HCT116 (cell line): ENCODE results near the gene LSP1. TPM values are rescaled to one million over a fixed set of nuclear protein-coding genes. Genes with fewer than 3 reads are reported as not detected.

ENCODE experiments used
- ATAC-seq: fragments of 200-7000 bp; cut with Tn5 transposase; 2 replicates; pipeline ENCODE4 v1.9.1; 2020; ENCODE audit warnings: mild to moderate bottlenecking, moderate library complexity
- BruUV-seq: library from RNA; stranded (reverse); fragments of 400-500 nt; replicated peaks from 2 replicates; lab custom pipeline; 2021; lab: Mats Ljungman, UMichigan
- CTCF ChIA-PET: fragments of 300-600 bp; sonication (Branson Sonifier 250); formaldehyde crosslinking; loops from one replicate; lab custom pipeline; 2021; ENCODE audit warnings: antibody characterized with exemption; lab: Charles Lee
- POLR2A ChIA-PET: fragments of 300-600, 350-600 bp; sonication (Branson Sonifier 250); formaldehyde crosslinking; loops from one replicate; lab custom pipeline; 2021; ENCODE audit warnings: antibody characterized with exemption; lab: Charles Lee
- RAD21 ChIA-PET, 2 experiments: fragments of 300-600 bp; sonication (Branson Sonifier 250); formaldehyde crosslinking; loops; one replicate each; lab custom pipeline; 2023; ENCODE audit warnings: low total read pairs in 2 of 2; ENCODE audit not compliant: uncharacterized antibody in 2 of 2, unreplicated experiment in 2 of 2, low non-redundant PET in 1 of 2; lab: Charles Lee
- DNase-seq: peaks from one replicate; pipeline ENCODE4 v3.0.0-alpha.2; 2010; ENCODE audit warnings: low read depth, low spot score
- H2AFZ ChIP-seq: fragments of 200-600 bp; shearing (Covaris generic), sonication (generic); 2 replicates; pipeline ENCODE4 v1.6.1; 2017; ENCODE audit warnings: low read depth, mixed run types, mixed read lengths, antibody characterized with exemption, low read length; ENCODE audit not compliant: poor library complexity, severe bottlenecking
- H3K27ac ChIP-seq: 2 replicates; pipeline ENCODE4 v1.5.1; 2012; ENCODE audit warnings: low read depth, low read length
- H3K27me3 ChIP-seq: fragments of 200-600 bp; sonication (generic); 2 replicates; pipeline ENCODE4 v1.6.1; 2016; ENCODE audit warnings: mixed run types, low read length, mixed read lengths; ENCODE audit not compliant: insufficient read depth
- H3K36me3 ChIP-seq, 2 experiments: fragments of 200-500 bp in 1 of 2; fragments of 200-600 bp in 1 of 2; sonication (Bioruptor generic) in 1 of 2; sonication (generic) in 1 of 2; 2 replicates each; pipeline versions ENCODE4 v1.5.1 to v1.6.1; 2014 to 2016; ENCODE audit warnings: low read length in 2 of 2, inconsistent platforms in 1 of 2, mixed read lengths in 1 of 2, mixed run types in 1 of 2; ENCODE audit not compliant: insufficient read depth in 2 of 2, control insufficient read depth in 1 of 2
- H3K4me1 ChIP-seq, 2 experiments: fragments of 200-600 bp in 1 of 2; sonication (generic) in 1 of 2; 2 replicates each; pipeline versions ENCODE4 v1.5.1 to v1.6.1; 2012 to 2017; ENCODE audit warnings: low read length in 2 of 2, inconsistent platforms in 1 of 2, mild to moderate bottlenecking in 1 of 2, mixed read lengths in 1 of 2, mixed run types in 1 of 2, moderate library complexity in 1 of 2; ENCODE audit not compliant: insufficient read depth in 2 of 2, control insufficient read depth in 1 of 2
- H3K4me2 ChIP-seq: fragments of 200-600 bp; sonication (generic); 2 replicates; pipeline ENCODE4 v1.6.1; 2017; ENCODE audit warnings: mixed run types, low read length, mixed read lengths
- H3K4me3 ChIP-seq, 2 experiments: fragments of 200-600 bp in 1 of 2; sonication (generic) in 1 of 2; replicated peaks in 1 of 2; 2 replicates each; pipeline ENCODE4 v1.5.1; 2011 to 2016; ENCODE audit warnings: low read length in 2 of 2, control low read depth in 1 of 2, low read depth in 1 of 2, mild to moderate bottlenecking in 1 of 2, mixed read lengths in 1 of 2, mixed run types in 1 of 2
- H3K79me2 ChIP-seq: fragments of 200-600 bp; sonication (generic); 2 replicates; pipeline ENCODE4 v1.6.1; 2017; ENCODE audit warnings: mild to moderate bottlenecking, mixed run types, low read length, moderate library complexity, mixed read lengths; ENCODE audit not compliant: insufficient read depth
- H3K9ac ChIP-seq: fragments of 200-600 bp; sonication (generic); 2 replicates; pipeline ENCODE4 v1.6.1; 2016; ENCODE audit warnings: low read length, mixed read lengths
- H3K9me2 ChIP-seq: fragments of 200-600 bp; sonication (generic), shearing (Covaris generic); 2 replicates; pipeline ENCODE4 v1.6.1; 2017; ENCODE audit warnings: mixed run types, mild to moderate bottlenecking, moderate library complexity; ENCODE audit not compliant: insufficient read depth
- H3K9me3 ChIP-seq, 2 experiments: fragments of 200-500 bp in 1 of 2; fragments of 200-600 bp in 1 of 2; sonication (Bioruptor generic) in 1 of 2; sonication (generic) in 1 of 2; 2 replicates each; pipeline ENCODE4 v1.6.1; 2014 to 2017; ENCODE audit warnings: low read length in 2 of 2, mixed read lengths in 2 of 2, inconsistent platforms in 1 of 2, low read depth in 1 of 2, mild to moderate bottlenecking in 1 of 2, mixed run types in 1 of 2, moderate library complexity in 1 of 2; ENCODE audit not compliant: control insufficient read depth in 1 of 2, insufficient read depth in 1 of 2
- H4K20me1 ChIP-seq: fragments of 200-600 bp; sonication (generic), shearing (Covaris generic); 2 replicates; pipeline ENCODE4 v1.6.1; 2017; ENCODE audit warnings: mixed run types, mild to moderate bottlenecking, moderate library complexity; ENCODE audit not compliant: insufficient read depth
- CBX3 ChIP-seq: IDR thresholded peaks from 2 replicates; pipeline ENCODE4 v1.6.1; 2012; ENCODE audit warnings: low read depth
- EGR1 ChIP-seq: IDR thresholded peaks from 2 replicates; pipeline ENCODE4 v1.6.1; 2012; ENCODE audit warnings: low read depth
- ELF1 ChIP-seq: IDR thresholded peaks from 2 replicates; pipeline ENCODE4 v1.6.1; 2012; ENCODE audit warnings: low read depth, borderline replicate concordance
- EZH2 ChIP-seq: fragments of 200-600 bp; sonication (generic); IDR thresholded peaks from 2 replicates; pipeline ENCODE4 v1.6.1; 2017; ENCODE audit warnings: antibody characterized with exemption, mixed run types
- EZH2phosphoT487 ChIP-seq: fragments of 200-600 bp; IDR thresholded peaks from 2 replicates; pipeline ENCODE4 v1.6.1; 2018; ENCODE audit warnings: antibody characterized with exemption, borderline replicate concordance
- FOSL1 ChIP-seq: IDR thresholded peaks from 2 replicates; pipeline ENCODE4 v1.6.1; 2012; ENCODE audit warnings: low read depth
- JUND ChIP-seq: IDR thresholded peaks from 2 replicates; pipeline ENCODE4 v1.6.1; 2012
- MAX ChIP-seq: IDR thresholded peaks from 2 replicates; pipeline ENCODE4 v1.6.1; 2012
- POLR2AphosphoS5 ChIP-seq: IDR thresholded peaks from 2 replicates; pipeline ENCODE4 v1.6.1; 2011; ENCODE audit warnings: mild to moderate bottlenecking, low read depth, low read length, moderate library complexity
- RAD21 ChIP-seq: IDR thresholded peaks from 2 replicates; pipeline ENCODE4 v1.6.1; 2012; ENCODE audit warnings: low read depth, mild to moderate bottlenecking
- SIN3A ChIP-seq: IDR thresholded peaks from 2 replicates; pipeline ENCODE4 v1.6.1; 2012; ENCODE audit warnings: low read depth
- SP1 ChIP-seq: IDR thresholded peaks from 2 replicates; pipeline ENCODE4 v1.6.1; 2012; ENCODE audit warnings: low read depth
- SRF ChIP-seq: IDR thresholded peaks from 2 replicates; pipeline ENCODE4 v1.6.1; 2012; ENCODE audit warnings: low read depth
- TCF7L2 ChIP-seq: IDR thresholded peaks from 2 replicates; pipeline ENCODE4 v1.7.0; 2011; ENCODE audit warnings: borderline replicate concordance, inconsistent platforms; ENCODE audit not compliant: insufficient read depth, insufficient read length; ENCODE audit errors: extremely low read depth
- YY1 ChIP-seq: IDR thresholded peaks from 2 replicates; pipeline ENCODE4 v1.6.1; 2011; ENCODE audit warnings: low read length, low read depth, moderate library complexity, mild to moderate bottlenecking; ENCODE audit not compliant: insufficient replicate concordance; ENCODE audit errors: extremely low read depth
- ZFX ChIP-seq: fragments of 450-650 bp; IDR thresholded peaks from 2 replicates; pipeline ENCODE4 v1.6.1; 2017
- intact Hi-C: fragments of 100-400 bp; cut with micrococcal nuclease; formaldehyde crosslinking; loops from 2 replicates; pipeline ENCODE4 v1.10.0; 2022
- total RNA-seq: library from RNA; stranded (reverse); gene quantifications from one replicate; pipeline ENCODE4 v1.2.1, GENCODE V29; 2021; ENCODE audit not compliant: unreplicated experiment
- TF ChIP-seq, protein P1 (sequence below): IDR thresholded peaks from 2 replicates; pipeline ENCODE4 v1.6.1; 2011; ENCODE audit warnings: mild to moderate bottlenecking, low read length, moderate library complexity; ENCODE audit not compliant: insufficient replicate concordance; ENCODE audit errors: extremely low read depth
- TF ChIP-seq, protein P2 (sequence below): IDR thresholded peaks from 2 replicates; pipeline ENCODE4 v1.6.1; 2012

Gene LSP1
- total RNA-seq, 1 experiment from 2014 or later = 1.3 TPM

GRCh38 chr11:1858576-1858975 lies 5.7 kb downstream of the LSP1 start:
- H3K4me1 ChIP-seq = peaks cover 14% of the 10 kb centered on the region in 2 experiments
- BruUV-seq = no TSS peak
- H3K27ac ChIP-seq = no peak overlapping the region
- RAD21 ChIA-PET = no interaction called here
- ATAC-seq (no peak), DNase-seq (no peak)
- H3K9me3 ChIP-seq = no peaks in the 10 kb centered on the region
- H3K79me2 ChIP-seq = no peaks in the 10 kb centered on the region
- CTCF ChIA-PET = no interaction called here
- no peak overlapping the region for H3K4me2 ChIP-seq
- H3K9me2 ChIP-seq = no peaks in the 10 kb centered on the region
- no peaks in the 10 kb centered on the region for H3K36me3 ChIP-seq
- H3K9ac ChIP-seq = no peak overlapping the region
- no peaks in the 10 kb centered on the region for H3K27me3 ChIP-seq
- TF ChIP-seq ELF1 = no peak
- TF ChIP-seq CBX3 = no peak
- no peak for TF ChIP-seq YY1
- TF ChIP-seq, protein P1, sequence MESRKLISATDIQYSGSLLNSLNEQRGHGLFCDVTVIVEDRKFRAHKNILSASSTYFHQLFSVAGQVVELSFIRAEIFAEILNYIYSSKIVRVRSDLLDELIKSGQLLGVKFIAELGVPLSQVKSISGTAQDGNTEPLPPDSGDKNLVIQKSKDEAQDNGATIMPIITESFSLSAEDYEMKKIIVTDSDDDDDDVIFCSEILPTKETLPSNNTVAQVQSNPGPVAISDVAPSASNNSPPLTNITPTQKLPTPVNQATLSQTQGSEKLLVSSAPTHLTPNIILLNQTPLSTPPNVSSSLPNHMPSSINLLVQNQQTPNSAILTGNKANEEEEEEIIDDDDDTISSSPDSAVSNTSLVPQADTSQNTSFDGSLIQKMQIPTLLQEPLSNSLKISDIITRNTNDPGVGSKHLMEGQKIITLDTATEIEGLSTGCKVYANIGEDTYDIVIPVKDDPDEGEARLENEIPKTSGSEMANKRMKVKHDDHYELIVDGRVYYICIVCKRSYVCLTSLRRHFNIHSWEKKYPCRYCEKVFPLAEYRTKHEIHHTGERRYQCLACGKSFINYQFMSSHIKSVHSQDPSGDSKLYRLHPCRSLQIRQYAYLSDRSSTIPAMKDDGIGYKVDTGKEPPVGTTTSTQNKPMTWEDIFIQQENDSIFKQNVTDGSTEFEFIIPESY = no peak
- no peak overlapping the region for H2AFZ ChIP-seq
- intact Hi-C loops = no loop called here
- POLR2A ChIA-PET = no interaction called here
- no peak overlapping the region for H3K4me3 ChIP-seq
- H4K20me1 ChIP-seq = no peaks in the 10 kb centered on the region

DNA sequence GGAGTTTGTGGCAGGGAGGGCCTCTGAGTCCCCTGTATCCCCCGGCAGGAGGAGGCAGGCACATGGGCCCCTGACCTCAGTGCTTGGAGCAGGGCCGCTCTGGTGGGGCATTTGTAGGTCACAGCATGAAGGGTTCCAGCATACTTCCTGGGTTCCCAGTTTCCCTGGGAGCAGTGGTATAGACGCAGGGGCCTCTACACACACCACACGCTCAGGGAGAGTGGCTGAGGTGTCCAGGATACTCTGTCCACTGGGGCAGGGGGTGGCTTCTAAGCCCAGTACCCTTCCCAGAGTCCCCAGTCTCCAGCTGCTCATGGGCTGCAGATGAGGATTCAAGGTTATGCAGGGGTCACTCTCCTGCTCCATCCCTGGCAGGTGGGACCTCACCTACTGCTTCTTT lies 6.1 kb downstream of the LSP1 start:
- TF ChIP-seq EGR1 (no peak), RAD21 (no peak), SIN3A (no peak), CBX3 (no peak), POLR2AphosphoS5 (no peak), ZFX (no peak), ELF1 (no peak), EZH2 (no peak), YY1 (no peak), FOSL1 (no peak), EZH2phosphoT487 (no peak), SP1 (no peak), MAX (no peak), TCF7L2 (no peak), JUND (no peak), SRF (no peak)
- TF ChIP-seq, protein P2, sequence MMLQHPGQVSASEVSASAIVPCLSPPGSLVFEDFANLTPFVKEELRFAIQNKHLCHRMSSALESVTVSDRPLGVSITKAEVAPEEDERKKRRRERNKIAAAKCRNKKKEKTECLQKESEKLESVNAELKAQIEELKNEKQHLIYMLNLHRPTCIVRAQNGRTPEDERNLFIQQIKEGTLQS = no peak
- TF ChIP-seq, protein P1 = no peak
- ChIA-PET CTCF (interaction anchor here (1.2 kb wide), 1 partner anchor 17 kb away, joined by 3 read pairs; no protein-coding TSS in a partner anchor), POLR2A (no interaction called here), RAD21 (no interaction called here)
- Histone ChIP-seq H3K27me3 (no peaks in the 10 kb centered on the region), H3K4me1 (peaks cover 18% of the 10 kb centered on the region in 2 experiments), H3K27ac (no peak overlapping the region), H3K9me3 (no peaks in the 10 kb centered on the region), H3K9ac (no peak overlapping the region), H3K4me2 (no peak overlapping the region), H3K9me2 (no peaks in the 10 kb centered on the region), H3K79me2 (no peaks in the 10 kb centered on the region), H3K4me3 (no peak overlapping the region), H2AFZ (no peak overlapping the region), H4K20me1 (no peaks in the 10 kb centered on the region), H3K36me3 (no peaks in the 10 kb centered on the region)
- no TSS peak for BruUV-seq
- ATAC-seq (no peak), DNase-seq (no peak)
- intact Hi-C loops = no loop called here
